OCI-LY1 (cell line): Measurements from ENCODE around the gene CRTC3.

Source experiments
- CTCF ChIP-seq: fragments of 200-600 bp; sonication (generic), shearing (Covaris generic); IDR thresholded peaks from 2 replicates; pipeline ENCODE4 v1.5.1; 2017; ENCODE audit warnings: mild to moderate bottlenecking, antibody characterized with exemption, low read length, moderate library complexity, mixed read lengths
- EZH2 ChIP-seq: fragments of 200-600 bp; sonication (generic), shearing (Covaris generic); IDR thresholded peaks from 2 replicates; pipeline ENCODE4 v1.8.0; 2017; ENCODE audit warnings: borderline replicate concordance, mixed run types, mild to moderate bottlenecking, antibody characterized with exemption, low read length, moderate library complexity, mixed read lengths

GRCh38 chr15:90647326-90647725 is 117.6 kb downstream of the CRTC3 start:
- no peak for TF ChIP-seq CTCF
- TF ChIP-seq EZH2 = no peak
